Loucy (cell line): ENCODE measurements around the gene CHST11.

Experiments
- CTCF ChIP-seq: fragments of 200-600 bp; sonication (generic); conservative IDR thresholded peaks from 2 replicates; pipeline ENCODE4 v1.5.1; 2014; ENCODE audit warnings: mild to moderate bottlenecking, antibody characterized with exemption, low read length
- EZH2phosphoT487 ChIP-seq: fragments of 200-600 bp; IDR thresholded peaks from 2 replicates; pipeline ENCODE4 v1.6.1; 2018; ENCODE audit warnings: antibody characterized with exemption, mild to moderate bottlenecking, moderate library complexity, borderline replicate concordance

GRCh38 chr12:104506676-104507401 is 50.1 kb downstream of the CHST11 start:
- no peak for TF ChIP-seq CTCF
- no peak for TF ChIP-seq EZH2phosphoT487
